Keratinocyte (primary cell): ENCODE measurements around the gene LDHB. TPM values are rescaled to one million over a fixed set of nuclear protein-coding genes. Genes with fewer than 3 reads are reported as not detected.
"Not testable (repeated sequence)": the region's sequence is repeated elsewhere in the genome, so short reads cannot be mapped to it uniquely, and the experiment has no call there.

Experiments
- DNase-seq: peaks from one replicate; pipeline ENCODE4 v3.0.0-alpha.2; 2011; ENCODE audit warnings: low read depth, missing footprints, low spot score
- FAIRE-seq: peaks from 2 replicates; lab custom pipeline; 2011; peaks lifted over from hg19 to GRCh38; lab: Jason Lieb, UNC
- H2AFZ ChIP-seq: 2 replicates; pipeline ENCODE4 v1.6.0; 2012; ENCODE audit warnings: low read length, control low read depth, inconsistent platforms; ENCODE audit not compliant: control insufficient read depth
- H3K27ac ChIP-seq: 2 replicates; pipeline ENCODE4 v1.5.1; 2011; ENCODE audit warnings: low read length; ENCODE audit not compliant: control insufficient read depth, insufficient read depth
- H3K27me3 ChIP-seq: 3 replicates; pipeline ENCODE4 v1.6.0; 2011; ENCODE audit warnings: low read length; ENCODE audit not compliant: control insufficient read depth, insufficient read depth; ENCODE audit errors: extremely low read depth
- H3K36me3 ChIP-seq, 2 experiments: 2 replicates in 1 of 2; 3 replicates in 1 of 2; pipeline ENCODE4 v1.5.1; 2011; ENCODE audit warnings: low read length in 2 of 2, mild to moderate bottlenecking in 1 of 2; ENCODE audit not compliant: control insufficient read depth in 2 of 2, insufficient read depth in 2 of 2; ENCODE audit errors: extremely low read depth in 1 of 2
- H3K4me1 ChIP-seq: 3 replicates; pipeline ENCODE4 v1.5.1; 2011; ENCODE audit warnings: low read length; ENCODE audit not compliant: control insufficient read depth, insufficient read depth; ENCODE audit errors: extremely low read depth
- H3K4me2 ChIP-seq: 3 replicates; pipeline ENCODE4 v1.6.0; 2011; ENCODE audit warnings: low read depth, low read length; ENCODE audit not compliant: control insufficient read depth, insufficient read depth; ENCODE audit errors: extremely low read depth
- H3K4me3 ChIP-seq, 3 experiments: fragments of 200-600 bp in 1 of 3; sonication (generic) in 1 of 3; 2 replicates in 2 of 3; 3 replicates in 1 of 3; pipeline ENCODE4 v1.5.1; 2011 to 2016; ENCODE audit warnings: low read length in 3 of 3, mild to moderate bottlenecking in 3 of 3, control low read depth in 2 of 3, inconsistent platforms in 1 of 3, low read depth in 1 of 3, mixed read lengths in 1 of 3, mixed run types in 1 of 3, moderate library complexity in 1 of 3; ENCODE audit not compliant: control insufficient read depth in 2 of 3, insufficient read depth in 2 of 3; ENCODE audit errors: extremely low read depth in 1 of 3
- H3K79me2 ChIP-seq: 2 replicates; pipeline ENCODE4 v1.6.0; 2012; ENCODE audit warnings: low read length; ENCODE audit not compliant: control insufficient read depth, insufficient read depth
- H3K9ac ChIP-seq: 3 replicates; pipeline ENCODE4 v1.6.0; 2011; ENCODE audit warnings: low read length; ENCODE audit not compliant: control insufficient read depth, insufficient read depth; ENCODE audit errors: extremely low read depth
- H3K9me1 ChIP-seq: 3 replicates; pipeline ENCODE4 v1.6.0; 2011; ENCODE audit warnings: low read length; ENCODE audit not compliant: control insufficient read depth, insufficient read depth; ENCODE audit errors: extremely low read depth
- H3K9me3 ChIP-seq: 2 replicates; pipeline ENCODE4 v1.5.1; 2012; ENCODE audit warnings: low read depth, low read length; ENCODE audit not compliant: control insufficient read depth
- H4K20me1 ChIP-seq: 3 replicates; pipeline ENCODE4 v1.6.0; 2011; ENCODE audit warnings: low read length; ENCODE audit not compliant: control insufficient read depth, insufficient read depth; ENCODE audit errors: extremely low read depth
- EZH2 ChIP-seq: IDR thresholded peaks from one replicate; pipeline ENCODE4 v1.6.1; 2012; ENCODE audit warnings: inconsistent platforms, mild to moderate bottlenecking, low read length, moderate library complexity
- dilution Hi-C: fragments of 300-500 bp; cut with MboI; formaldehyde crosslinking; loops from one replicate; pipeline ENCODE4 v1.7.0; 2020; ENCODE audit warnings: low sequenced_read_pairs; ENCODE audit not compliant: extremely low pct_ligation_motif_present
- polyA plus RNA-seq, 5 experiments: library from polyadenylated mRNA; depleted of rRNA in 3 of 5; stranded (reverse) in 3 of 5; stranded (forward) in 1 of 5; unstranded in 1 of 5; fragments of >200 nt; gene quantifications; 1 replicate in 1 of 5; 2 replicates in 3 of 5; 3 replicates in 1 of 5; pipeline versions ENCODE4 v1.2.1 to v1.2.3, GENCODE V29; 2011 to 2012; ENCODE audit warnings: missing spikeins in 2 of 5, low read depth in 1 of 5, low replicate concordance in 1 of 5
- TF ChIP-seq, protein P1 (sequence below), 3 experiments: IDR thresholded peaks in 1 of 3; conservative IDR thresholded peaks in 1 of 3; optimal IDR thresholded peaks in 1 of 3; 2 replicates in 2 of 3; 3 replicates in 1 of 3; pipeline versions ENCODE3 to v1.5.1; 2011; ENCODE audit warnings: low read length in 3 of 3, mild to moderate bottlenecking in 3 of 3, moderate library complexity in 2 of 3, control low read depth in 1 of 3, inconsistent platforms in 1 of 3; ENCODE audit not compliant: insufficient read depth in 2 of 3; ENCODE audit errors: extremely low read depth in 1 of 3

The LDHB gene
- polyA plus RNA-seq, 1 donor (not counting 4 experiments of a cell fraction or from before 2014, with no cell fraction given): 1,063 TPM

GRCh38 chr12:21648378-21648777 lies 9.3 kb downstream of the LDHB start:
- no peak for DNase-seq
- no peak for FAIRE-seq
- Histone ChIP-seq H3K27me3 (no peaks in the 10 kb centered on the region), H3K4me3 (no peak overlapping the region), H3K36me3 (peaks cover 15 to 35% of the 10 kb centered on the region in 2 experiments), H3K4me2 (no peak overlapping the region), H3K79me2 (peaks cover 50% of the 10 kb centered on the region), H3K4me1 (peaks cover 8% of the 10 kb centered on the region), H3K9me3 (no peaks in the 10 kb centered on the region), H3K27ac (no peak overlapping the region), H3K9me1 (no peaks in the 10 kb centered on the region), H4K20me1 (no peaks in the 10 kb centered on the region), H3K9ac (no peak overlapping the region), H2AFZ (no peak overlapping the region)
- dilution Hi-C loops: no loop called here
- TF ChIP-seq, protein P1, sequence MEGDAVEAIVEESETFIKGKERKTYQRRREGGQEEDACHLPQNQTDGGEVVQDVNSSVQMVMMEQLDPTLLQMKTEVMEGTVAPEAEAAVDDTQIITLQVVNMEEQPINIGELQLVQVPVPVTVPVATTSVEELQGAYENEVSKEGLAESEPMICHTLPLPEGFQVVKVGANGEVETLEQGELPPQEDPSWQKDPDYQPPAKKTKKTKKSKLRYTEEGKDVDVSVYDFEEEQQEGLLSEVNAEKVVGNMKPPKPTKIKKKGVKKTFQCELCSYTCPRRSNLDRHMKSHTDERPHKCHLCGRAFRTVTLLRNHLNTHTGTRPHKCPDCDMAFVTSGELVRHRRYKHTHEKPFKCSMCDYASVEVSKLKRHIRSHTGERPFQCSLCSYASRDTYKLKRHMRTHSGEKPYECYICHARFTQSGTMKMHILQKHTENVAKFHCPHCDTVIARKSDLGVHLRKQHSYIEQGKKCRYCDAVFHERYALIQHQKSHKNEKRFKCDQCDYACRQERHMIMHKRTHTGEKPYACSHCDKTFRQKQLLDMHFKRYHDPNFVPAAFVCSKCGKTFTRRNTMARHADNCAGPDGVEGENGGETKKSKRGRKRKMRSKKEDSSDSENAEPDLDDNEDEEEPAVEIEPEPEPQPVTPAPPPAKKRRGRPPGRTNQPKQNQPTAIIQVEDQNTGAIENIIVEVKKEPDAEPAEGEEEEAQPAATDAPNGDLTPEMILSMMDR (optimal IDR thresholded peaks at IDR 0.05 in 1 of 3, IDR thresholded peaks at IDR 0.05 in 1 of 3, conservative IDR thresholded peaks at IDR 0.05 in 1 of 3; ENCODE audit: extremely low read depth in 1 of 3, insufficient read depth in 2 of 3, low read length in 3 of 3): no peak
- TF ChIP-seq EZH2: no peak

GRCh38 chr12:21647179-21647578 lies 10.5 kb downstream of the LDHB start:
- Histone ChIP-seq H3K4me1 (peaks cover 13% of the 10 kb centered on the region), H3K79me2 (peaks cover 41% of the 10 kb centered on the region), H4K20me1 (peaks cover 3% of the 10 kb centered on the region), H3K4me3 (no peak overlapping the region), H3K4me2 (no peak overlapping the region), H3K9ac (no peak overlapping the region), H2AFZ (no peak overlapping the region), H3K27me3 (no peaks in the 10 kb centered on the region), H3K9me1 (no peaks in the 10 kb centered on the region), H3K27ac (no peak overlapping the region), H3K9me3 (no peaks in the 10 kb centered on the region), H3K36me3 (peaks cover 10 to 40% of the 10 kb centered on the region in 2 experiments)
- FAIRE-seq (no peak), DNase-seq (no peak)
- TF ChIP-seq, protein P1 (optimal IDR thresholded peaks at IDR 0.05 in 1 of 3, IDR thresholded peaks at IDR 0.05 in 1 of 3, conservative IDR thresholded peaks at IDR 0.05 in 1 of 3; ENCODE audit: extremely low read depth in 1 of 3, insufficient read depth in 2 of 3, low read length in 3 of 3): no peak
- no peak for TF ChIP-seq EZH2
- dilution Hi-C loops: no loop called here

DNA sequence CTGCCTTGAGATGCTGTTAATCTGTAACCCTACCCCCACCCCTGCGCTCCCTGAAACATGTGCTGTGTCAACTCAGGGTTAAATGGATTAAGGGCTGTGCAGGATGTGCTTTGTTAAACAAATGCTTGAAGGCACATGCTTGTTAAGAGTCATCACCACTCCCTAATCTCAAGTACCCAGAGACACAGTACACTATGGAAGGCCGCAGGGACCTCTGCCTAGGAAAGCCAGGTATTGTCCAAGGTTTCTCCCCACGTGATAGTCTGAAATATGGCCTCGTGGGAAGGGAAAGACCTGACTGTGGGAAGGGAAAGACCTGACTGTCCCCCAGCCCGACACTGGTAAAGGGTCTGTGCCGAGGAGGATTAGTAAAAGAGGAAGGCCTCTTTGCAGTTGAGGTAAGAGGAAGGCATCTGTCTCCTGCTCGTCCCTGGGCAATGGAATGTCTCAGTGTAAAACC lies 12.6 kb downstream of the LDHB start:
- H4K20me1 ChIP-seq, DNase-seq, H3K9me3 ChIP-seq, H3K4me2 ChIP-seq, H3K9me1 ChIP-seq, dilution Hi-C loops, H3K27me3 ChIP-seq, FAIRE-seq, H3K9ac ChIP-seq, H2AFZ ChIP-seq, H3K4me3 ChIP-seq: not testable (repeated sequence)
- peak overlapping the region; percentile 30 for H3K27ac ChIP-seq
- peaks cover 13% of the 10 kb centered on the region for H3K4me1 ChIP-seq
- H3K36me3 ChIP-seq: peaks cover 9 to 33% of the 10 kb centered on the region in 2 experiments
- H3K79me2 ChIP-seq: peaks cover 26% of the 10 kb centered on the region
